ENCODE results near the gene PARP8.

Gene PARP8

DNA sequence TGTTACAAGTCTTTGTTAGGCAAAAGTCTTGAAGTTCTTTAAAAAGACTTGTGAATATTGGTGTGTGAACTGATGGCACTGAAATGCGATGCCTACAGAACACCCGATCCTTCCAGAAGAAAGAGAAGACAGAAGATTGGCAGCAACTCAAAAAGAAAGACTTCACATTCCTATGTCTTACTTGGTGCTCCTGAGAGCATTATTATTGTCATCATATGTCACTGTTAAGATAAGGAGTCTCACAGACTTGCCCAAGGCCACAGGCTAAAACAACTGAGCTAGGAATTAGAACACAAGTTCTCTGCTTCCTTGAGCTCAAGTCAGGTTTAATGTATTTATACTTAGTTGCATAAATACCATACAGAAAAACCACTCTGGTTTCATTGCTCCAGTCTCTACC lies 198.0 kb downstream of the PARP8 start:
- TF ChIP-seq, protein P1, sequence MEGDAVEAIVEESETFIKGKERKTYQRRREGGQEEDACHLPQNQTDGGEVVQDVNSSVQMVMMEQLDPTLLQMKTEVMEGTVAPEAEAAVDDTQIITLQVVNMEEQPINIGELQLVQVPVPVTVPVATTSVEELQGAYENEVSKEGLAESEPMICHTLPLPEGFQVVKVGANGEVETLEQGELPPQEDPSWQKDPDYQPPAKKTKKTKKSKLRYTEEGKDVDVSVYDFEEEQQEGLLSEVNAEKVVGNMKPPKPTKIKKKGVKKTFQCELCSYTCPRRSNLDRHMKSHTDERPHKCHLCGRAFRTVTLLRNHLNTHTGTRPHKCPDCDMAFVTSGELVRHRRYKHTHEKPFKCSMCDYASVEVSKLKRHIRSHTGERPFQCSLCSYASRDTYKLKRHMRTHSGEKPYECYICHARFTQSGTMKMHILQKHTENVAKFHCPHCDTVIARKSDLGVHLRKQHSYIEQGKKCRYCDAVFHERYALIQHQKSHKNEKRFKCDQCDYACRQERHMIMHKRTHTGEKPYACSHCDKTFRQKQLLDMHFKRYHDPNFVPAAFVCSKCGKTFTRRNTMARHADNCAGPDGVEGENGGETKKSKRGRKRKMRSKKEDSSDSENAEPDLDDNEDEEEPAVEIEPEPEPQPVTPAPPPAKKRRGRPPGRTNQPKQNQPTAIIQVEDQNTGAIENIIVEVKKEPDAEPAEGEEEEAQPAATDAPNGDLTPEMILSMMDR (IDR thresholded peaks at IDR 0.05; ENCODE audit: low read depth, low read length): no peak
- no peaks in the 10 kb centered on the region for H3K36me3 ChIP-seq
- no peaks in the 10 kb centered on the region for H3K9me3 ChIP-seq (ENCODE audit: severe bottlenecking)
- no peak overlapping the region for H3K27ac ChIP-seq
- no peak for DNase-seq
- H3K27me3 ChIP-seq (ENCODE audit: insufficient read depth, low read depth, severe bottlenecking): peaks cover 37% of the 10 kb centered on the region
- H3K4me3 ChIP-seq (ENCODE audit: low read depth, low read length): no peak overlapping the region

DNA sequence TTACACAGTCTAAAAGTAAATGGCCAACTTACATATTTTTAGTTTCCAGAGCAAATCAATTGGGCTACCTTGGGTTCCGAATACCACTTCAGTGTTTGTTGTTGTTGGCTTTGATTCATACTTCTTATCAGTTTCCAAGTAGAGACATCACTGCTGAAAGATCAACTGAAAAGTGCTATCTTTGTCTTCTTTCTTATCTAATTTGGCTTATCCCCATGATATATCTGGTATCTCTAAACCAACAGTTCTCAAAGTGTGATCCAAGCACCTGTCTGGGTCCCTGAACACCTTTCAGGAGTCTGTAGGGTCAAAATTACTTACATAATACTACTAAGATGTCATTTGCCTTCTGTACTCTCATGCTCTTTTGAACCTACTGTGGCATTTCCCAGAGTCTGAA lies 200.0 kb downstream of the PARP8 start:
- TF ChIP-seq, protein P1 (IDR thresholded peaks at IDR 0.05; ENCODE audit: low read depth, low read length): no peak
- Histone ChIP-seq H3K36me3 (no peaks in the 10 kb centered on the region), H3K9me3 (ENCODE audit: severe bottlenecking) (no peaks in the 10 kb centered on the region), H3K4me3 (ENCODE audit: low read depth, low read length) (no peak overlapping the region), H3K27me3 (ENCODE audit: insufficient read depth, low read depth, severe bottlenecking) (peaks cover 55% of the 10 kb centered on the region), H3K27ac (no peak overlapping the region)
- DNase-seq: no peak

DNA sequence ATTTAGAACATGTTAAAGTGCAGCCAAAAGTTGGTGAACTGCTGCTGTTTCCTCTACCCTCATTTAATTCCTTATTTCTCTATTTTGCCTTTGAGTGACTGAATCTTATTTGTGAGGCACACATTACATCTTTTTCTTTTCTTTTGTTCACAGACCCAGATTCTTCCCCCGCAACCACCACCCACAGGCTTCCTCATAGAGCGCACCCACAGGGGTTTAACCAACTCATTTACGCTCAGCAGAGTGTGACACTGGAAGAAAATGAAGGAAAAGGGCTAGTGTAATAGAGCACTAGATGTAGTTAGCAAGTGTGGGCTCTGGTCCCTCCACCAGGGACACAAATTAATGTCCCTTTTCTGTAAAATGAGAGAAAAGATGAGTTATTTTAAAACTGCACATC lies 200.7 kb downstream of the PARP8 start:
- TF ChIP-seq, protein P1 (IDR thresholded peaks at IDR 0.05; ENCODE audit: low read depth, low read length): no peak
- Histone ChIP-seq H3K27ac (no peak overlapping the region), H3K27me3 (ENCODE audit: insufficient read depth, low read depth, severe bottlenecking) (peaks cover 59% of the 10 kb centered on the region), H3K4me3 (ENCODE audit: low read depth, low read length) (no peak overlapping the region), H3K36me3 (no peaks in the 10 kb centered on the region), H3K9me3 (ENCODE audit: severe bottlenecking) (no peaks in the 10 kb centered on the region)
- DNase-seq: no peak

DNA sequence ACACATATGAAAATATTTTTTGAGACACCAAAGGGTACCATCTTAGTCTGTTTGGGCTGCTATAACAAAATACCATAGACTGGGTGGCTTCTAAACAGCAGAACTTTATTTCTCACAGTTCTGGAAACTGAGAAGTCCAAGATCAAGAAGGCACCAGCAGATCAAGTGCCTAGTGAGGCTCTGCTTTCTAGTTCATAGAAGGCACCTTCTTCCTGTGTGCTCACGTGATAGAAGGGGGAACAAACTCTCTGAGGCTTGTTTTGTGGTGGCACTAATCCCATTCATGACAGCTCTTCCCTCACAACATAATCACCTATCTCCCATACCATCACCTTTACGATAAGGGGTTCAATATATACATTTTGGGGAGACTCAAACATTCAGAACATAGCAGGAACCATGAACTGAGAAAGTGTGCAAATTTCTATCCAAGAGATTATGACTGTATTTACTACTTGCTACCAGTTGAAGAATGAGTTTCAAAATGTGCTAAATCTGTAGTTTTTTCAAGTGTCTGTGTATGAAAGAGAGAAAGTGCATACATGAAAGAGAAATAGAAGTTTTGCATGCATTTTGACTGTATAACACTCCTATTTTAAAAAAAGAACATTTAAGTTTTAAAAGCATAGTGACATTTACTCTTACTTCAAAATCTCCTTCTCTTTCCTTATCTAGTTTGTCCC lies 207.3 kb downstream of the PARP8 start:
- Histone ChIP-seq H3K27ac (no peak overlapping the region), H3K27me3 (ENCODE audit: insufficient read depth, low read depth, severe bottlenecking) (peaks cover 51% of the 10 kb centered on the region), H3K9me3 (ENCODE audit: severe bottlenecking) (no peaks in the 10 kb centered on the region), H3K4me3 (ENCODE audit: low read depth, low read length) (no peak overlapping the region), H3K36me3 (no peaks in the 10 kb centered on the region)
- no peak for DNase-seq
- TF ChIP-seq, protein P1 (IDR thresholded peaks at IDR 0.05; ENCODE audit: low read depth, low read length): no peak

DNA sequence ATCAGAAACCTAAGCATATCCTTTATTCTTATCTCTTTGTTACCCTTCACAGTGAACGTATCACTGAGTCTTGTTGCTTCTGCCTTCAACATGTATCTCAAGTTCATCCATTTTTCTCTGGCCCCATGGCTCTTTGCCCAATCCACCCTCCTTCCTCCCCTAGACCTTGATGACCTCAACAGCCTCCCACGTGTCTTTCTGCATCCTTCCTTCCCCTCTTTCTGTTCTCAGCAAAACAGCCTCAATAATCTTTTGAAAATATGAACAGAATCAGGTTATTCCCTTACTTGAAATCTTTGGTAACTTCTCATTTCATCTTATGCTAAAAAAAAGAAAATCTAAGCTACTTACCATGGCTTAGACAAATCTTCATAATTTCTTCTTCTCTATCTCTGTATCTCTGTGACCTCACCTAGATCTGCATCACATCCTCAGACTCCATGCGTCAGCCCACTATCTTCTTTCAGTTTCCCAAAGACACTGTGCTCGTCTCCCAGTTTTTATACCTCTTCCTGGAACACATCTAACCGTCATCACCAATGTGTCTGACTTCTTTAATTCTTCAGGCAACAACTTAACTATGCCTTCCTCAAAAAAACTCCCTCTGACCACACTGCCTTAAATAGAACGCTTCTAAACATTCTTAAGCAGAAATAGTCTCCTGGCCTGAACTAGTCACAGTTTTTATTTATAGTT lies 208.0 kb downstream of the PARP8 start:
- Histone ChIP-seq H3K4me3 (ENCODE audit: low read depth, low read length) (no peak overlapping the region), H3K36me3 (no peaks in the 10 kb centered on the region), H3K27me3 (ENCODE audit: insufficient read depth, low read depth, severe bottlenecking) (peaks cover 51% of the 10 kb centered on the region), H3K9me3 (ENCODE audit: severe bottlenecking) (no peaks in the 10 kb centered on the region), H3K27ac (no peak overlapping the region)
- TF ChIP-seq, protein P1 (IDR thresholded peaks at IDR 0.05; ENCODE audit: low read depth, low read length): no peak
- DNase-seq: no peak
